Amygdala (tissue), 56 donors: Measurements from ENCODE around the gene ZNF276.
A peak's percentile ranks its signal among the peaks of the same experiment; 100 is the strongest.
"Not testable (repeated sequence)": the region's sequence is repeated elsewhere in the genome, so short reads cannot be mapped to it uniquely, and the experiment has no call there.

Experiments used
- DNase-seq, 56 donors: peaks; one replicate each; lab custom pipeline; 2025; lab: John Stamatoyannopoulos, UW

ZNF276 gene

GRCh38 chr16:89720813-89721545 lies at the start of gene ZNF276, which contains the start of gene VPS9D1:
Gene ZNF276, plus strand, starts transcription at chr16:89721537. Its CDS starts 104 bp downstream, at chr16:89721641.
Gene VPS9D1, minus strand, starts transcription at chr16:89720898. Its CDS starts 37 bp downstream, at chr16:89720861.
- peak in 54 of 56 donors; percentile 21 to 93 (median 77) for DNase-seq

- not testable (repeated sequence) for DNase-seq
Measured at GRCh38 chr16:89671565-89671964, 49.8 kb upstream of the ZNF276 start.

GRCh38 chr16:89672177-89672941 lies 49.0 kb upstream of the ZNF276 start:
- no peak for DNase-seq

- DNase-seq = no peak
Measured at GRCh38 chr16:89678258-89678657, 43.1 kb upstream of the ZNF276 start.

- no peak for DNase-seq
Measured at GRCh38 chr16:89685916-89686315, 35.4 kb upstream of the ZNF276 start.

GRCh38 chr16:89686520-89687091 lies 34.7 kb upstream of the ZNF276 start, which contains the start of gene CDK10:
Gene CDK10, plus strand, starts transcription at chr16:89686689. Its CDS starts 22 bp downstream, at chr16:89686711.
- DNase-seq = peak in 55 of 56 donors; percentile 39 to 94 (median 81)

GRCh38 chr16:89687092-89687940 lies 34.0 kb upstream of the ZNF276 start:
- peak in 1 of 56 donors; percentile 64 for DNase-seq

- DNase-seq = no peak
Measured at GRCh38 chr16:89688395-89688794, 32.9 kb upstream of the ZNF276 start.

GRCh38 chr16:89689142-89689541 lies 32.2 kb upstream of the ZNF276 start:
- DNase-seq = no peak

GRCh38 chr16:89689621-89690020 lies 31.7 kb upstream of the ZNF276 start:
- DNase-seq = not testable (repeated sequence)

GRCh38 chr16:89690392-89690901 lies 30.9 kb upstream of the ZNF276 start:
- no peak for DNase-seq

GRCh38 chr16:89691231-89691985 lies 29.9 kb upstream of the ZNF276 start:
- DNase-seq = no peak

- DNase-seq = no peak
Measured at GRCh38 chr16:89691986-89692569, 29.3 kb upstream of the ZNF276 start.

- no peak for DNase-seq
Measured at GRCh38 chr16:89693289-89693731, 28.0 kb upstream of the ZNF276 start.

- DNase-seq = no peak
Measured at GRCh38 chr16:89693931-89694783, 27.2 kb upstream of the ZNF276 start.

- not testable (repeated sequence) for DNase-seq
Measured at GRCh38 chr16:89694784-89695085, 26.6 kb upstream of the ZNF276 start.

- peak in 1 of 56 donors; percentile 42 for DNase-seq
Measured at GRCh38 chr16:89695086-89695874, 26.1 kb upstream of the ZNF276 start.
